CD4-positive, alpha-beta T cell treated with Interleukin-21 for 1 hour (primary cell): ENCODE results near the gene DBNL.

ENCODE experiments used
- DNase-seq: peaks from one replicate; pipeline ENCODE4 v3.0.0-alpha.2; 2020

DBNL gene

DNA sequence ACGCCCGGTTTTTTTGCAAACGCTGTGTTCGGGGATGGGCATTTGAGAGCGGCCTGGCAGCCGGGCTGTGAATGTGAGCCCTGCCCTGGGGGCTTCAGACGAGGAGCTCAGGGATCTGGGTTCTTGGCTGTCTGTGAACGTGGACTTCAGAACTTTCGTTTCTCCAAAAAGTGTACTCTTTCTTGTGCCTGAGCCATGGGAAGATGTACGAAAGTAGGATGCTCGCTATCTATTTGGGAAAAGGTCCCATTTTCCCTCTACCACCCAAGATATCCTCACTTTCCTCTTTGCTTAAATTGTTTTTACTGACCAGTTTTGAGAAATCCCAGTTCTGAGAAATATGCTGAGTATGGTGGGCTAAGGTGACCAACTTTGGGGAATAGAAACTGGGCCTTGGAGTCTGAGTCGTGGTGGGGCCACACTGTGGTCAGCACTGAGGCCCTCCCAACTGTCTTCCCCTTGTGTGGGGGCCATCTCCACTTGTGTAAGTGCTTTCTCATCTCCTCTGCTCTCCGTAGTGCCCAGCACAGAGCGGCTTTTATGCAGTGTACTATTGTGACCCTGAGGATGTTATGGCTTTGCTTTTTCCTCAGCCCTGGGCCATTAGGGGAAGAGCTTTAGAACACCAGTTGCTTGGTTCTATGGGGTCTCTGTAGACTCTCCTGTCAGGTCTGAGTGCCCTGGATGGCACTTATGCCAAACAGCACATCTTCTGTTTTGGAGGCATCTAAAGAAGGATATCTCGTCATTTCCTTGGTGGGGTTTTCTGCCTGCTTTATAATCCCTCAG lies 918 bp downstream of the DBNL start:
- peak; percentile 34 for DNase-seq

DNA sequence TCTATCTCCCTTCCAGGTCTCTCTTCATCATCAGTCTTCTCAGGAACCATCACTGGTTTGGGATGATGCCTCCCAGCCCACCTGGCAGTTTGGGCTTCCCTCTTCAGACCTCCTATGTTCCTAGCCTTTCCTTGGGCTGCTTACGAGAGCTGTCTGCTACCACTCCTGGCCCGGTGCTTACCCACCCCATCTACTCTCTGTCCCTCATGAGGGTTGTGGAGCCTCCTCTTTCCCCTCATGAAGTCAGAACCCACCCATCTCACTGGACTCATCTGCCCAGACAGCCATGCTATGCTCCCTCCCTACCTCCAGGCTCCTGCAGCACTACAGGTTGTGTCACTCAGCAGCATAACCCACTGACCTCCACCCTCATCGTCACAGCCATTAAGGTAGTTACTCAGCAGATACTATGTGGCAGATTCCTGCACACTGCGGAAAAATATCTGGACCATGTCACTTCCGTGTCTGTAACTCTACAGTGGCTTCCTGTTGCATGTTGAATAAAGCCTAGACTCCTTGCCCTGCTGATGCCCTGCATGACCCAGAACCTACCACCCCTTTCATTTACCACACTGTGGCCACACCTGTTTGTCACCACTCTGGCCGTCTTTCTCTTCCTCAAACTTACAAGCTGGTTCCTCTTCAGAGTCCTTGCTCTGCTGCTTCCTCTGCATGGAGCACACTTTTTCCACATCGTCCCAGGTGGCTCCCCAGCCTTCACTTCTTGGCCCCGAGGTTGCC lies 2.0 kb downstream of the DBNL start:
- peak; percentile 62 for DNase-seq

DNA sequence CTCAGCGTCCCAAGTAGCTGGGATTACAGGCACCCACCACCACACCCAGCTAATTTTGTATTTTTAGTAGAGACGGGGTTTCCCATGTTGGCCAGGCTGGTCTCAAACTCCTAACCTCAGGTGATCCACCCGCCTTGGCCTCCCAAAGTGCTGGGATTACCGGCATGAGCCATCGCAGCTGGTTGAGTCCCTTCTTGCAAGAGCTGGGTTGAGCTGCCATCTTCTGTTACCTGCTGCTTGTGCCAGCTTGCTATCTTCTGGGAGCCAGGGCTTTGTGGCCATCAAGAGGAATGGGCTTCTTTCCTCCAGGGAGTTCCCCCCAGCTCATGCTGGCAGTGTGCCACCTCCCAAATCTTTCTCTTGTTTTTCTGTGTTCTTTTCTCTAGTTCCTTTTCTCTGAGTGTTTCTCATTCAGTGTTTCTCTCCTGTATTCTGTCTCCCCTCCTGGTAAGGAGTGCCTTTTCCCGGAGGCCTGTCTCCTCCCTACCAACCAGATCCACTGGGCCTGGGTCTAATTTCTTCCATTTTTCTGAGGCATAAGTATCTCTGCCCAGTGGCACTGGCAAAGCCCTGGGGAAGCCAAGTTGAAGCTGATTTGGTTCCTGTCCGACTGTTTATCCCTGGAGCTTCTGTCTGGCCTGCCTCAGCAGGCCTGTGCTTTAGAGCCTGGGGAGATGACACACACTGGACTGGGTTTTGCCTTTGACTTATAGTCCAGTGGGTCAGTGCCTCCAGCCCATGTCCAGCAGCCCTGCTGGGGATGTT lies 3.7 kb downstream of the DBNL start:
- DNase-seq: no peak

DNA sequence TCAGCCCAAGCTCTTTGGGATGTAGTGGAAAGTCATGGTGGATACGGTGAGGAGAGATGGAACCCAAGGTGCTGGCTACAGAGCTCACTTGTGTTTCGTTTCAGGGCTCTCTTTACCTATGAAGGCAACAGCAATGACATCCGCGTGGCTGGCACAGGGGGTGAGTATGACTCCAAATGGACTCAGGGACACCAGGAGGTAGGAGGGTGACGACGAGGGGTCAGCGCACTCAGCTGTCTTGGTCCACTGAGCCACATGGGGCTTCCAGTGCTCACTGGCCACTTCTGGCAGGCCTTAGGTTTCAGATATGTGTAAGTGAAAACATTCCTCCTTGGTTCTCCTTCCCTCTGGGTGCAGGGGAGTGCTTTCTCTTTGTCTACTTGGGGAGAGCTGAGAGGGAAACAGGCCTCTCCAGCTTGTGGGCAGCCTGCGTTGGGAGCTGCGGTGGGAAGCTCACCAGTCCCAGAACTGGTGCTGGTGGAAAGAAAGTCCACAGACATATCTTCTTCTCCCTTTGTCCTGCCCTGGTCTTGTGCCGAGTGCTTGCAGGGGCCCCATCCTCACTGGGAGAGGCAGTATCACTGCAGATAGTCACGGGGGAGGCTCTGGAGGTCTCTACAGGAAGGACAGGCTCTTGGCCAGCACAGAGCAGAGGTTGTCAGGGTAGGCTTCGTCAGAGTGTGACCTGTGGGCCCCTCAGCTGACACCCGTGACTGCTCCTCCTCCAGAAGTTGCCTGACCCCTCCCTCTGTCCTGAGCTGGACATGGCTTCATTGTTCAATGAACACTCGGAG lies 5.8 kb downstream of the DBNL start:
- no peak for DNase-seq

DNA sequence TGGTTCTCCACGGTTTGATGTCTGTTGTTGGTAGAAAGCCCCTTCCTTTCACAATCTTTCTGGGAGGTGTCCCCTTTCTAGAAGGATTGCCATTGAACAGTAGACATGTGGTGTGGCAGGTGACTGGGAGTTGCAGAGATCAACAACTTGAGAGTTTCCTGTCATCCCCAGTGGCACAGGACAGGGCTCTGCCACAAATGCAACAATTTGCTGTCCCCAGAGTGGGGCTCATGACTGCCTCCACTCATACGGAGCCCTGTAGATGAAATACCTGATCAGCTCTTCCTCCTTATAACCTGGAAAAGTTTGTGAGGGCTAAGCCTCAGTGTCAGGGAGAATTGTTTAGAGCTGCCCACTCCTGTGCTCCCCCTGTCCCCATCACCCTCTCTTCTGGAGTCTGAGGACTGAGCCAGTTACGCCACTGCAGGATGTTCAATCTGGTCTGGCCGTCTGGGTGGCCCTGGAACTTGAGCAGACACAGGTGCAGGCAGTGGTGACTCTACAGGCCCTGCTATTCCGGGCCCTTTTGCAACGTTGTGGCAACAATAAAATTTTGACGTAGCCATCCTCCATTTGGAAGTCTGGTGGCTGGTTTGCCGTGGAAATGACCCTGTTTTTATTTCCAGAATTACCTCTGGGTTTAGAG lies 6.5 kb downstream of the DBNL start:
- DNase-seq: no peak

DNA sequence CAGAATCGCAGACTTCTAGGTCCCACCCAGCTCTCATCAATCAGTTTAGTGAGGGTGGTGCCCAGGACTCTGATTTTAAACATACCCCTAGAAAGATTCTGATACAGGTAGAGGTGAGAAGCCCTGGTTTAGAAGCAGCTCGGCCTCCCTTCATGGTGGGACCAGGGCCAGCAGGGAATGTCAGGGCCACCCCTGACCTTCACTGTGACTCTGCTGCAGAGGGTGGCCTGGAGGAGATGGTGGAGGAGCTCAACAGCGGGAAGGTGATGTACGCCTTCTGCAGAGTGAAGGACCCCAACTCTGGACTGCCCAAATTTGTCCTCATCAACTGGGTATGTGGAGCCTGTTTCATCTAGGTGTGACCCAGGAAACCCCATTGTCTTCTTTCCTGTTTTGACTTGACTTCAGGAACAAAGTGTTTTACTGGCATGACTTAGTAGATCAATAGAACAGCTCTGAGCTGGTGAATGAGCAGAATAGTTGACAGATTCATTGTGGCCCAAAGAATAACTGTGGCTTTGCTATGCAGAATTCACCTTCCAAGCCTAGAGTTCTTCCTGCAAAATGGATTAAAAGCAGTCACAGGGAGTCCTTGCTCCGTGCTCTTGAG lies 7.2 kb downstream of the DBNL start:
- no peak for DNase-seq

DNA sequence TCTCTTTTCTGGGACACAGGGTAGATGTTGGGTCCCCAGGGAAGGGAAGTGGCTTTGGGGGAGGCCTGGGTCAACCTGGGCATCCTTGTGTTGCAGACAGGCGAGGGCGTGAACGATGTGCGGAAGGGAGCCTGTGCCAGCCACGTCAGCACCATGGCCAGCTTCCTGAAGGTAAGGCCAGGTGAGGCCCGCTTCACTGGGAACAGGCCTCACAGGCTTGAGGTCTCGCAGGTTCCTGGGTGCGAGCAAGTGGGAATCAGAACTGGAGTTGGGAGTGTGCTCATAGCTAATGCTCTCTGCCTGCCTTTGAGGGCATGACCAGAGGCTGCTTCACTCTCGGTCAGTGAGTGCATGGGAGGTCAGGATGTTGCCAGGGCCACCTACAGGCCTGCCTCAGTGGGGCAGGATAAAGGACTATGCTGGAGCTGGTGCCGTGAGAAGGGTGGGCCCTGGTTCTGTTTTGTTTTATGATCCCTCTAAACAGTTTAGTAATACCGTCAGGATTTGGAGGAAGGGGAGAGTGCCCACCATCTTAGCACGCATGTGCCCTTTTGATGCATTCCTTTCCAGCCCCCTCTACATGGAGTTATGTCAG lies 8.4 kb downstream of the DBNL start:
- no peak for DNase-seq

DNA sequence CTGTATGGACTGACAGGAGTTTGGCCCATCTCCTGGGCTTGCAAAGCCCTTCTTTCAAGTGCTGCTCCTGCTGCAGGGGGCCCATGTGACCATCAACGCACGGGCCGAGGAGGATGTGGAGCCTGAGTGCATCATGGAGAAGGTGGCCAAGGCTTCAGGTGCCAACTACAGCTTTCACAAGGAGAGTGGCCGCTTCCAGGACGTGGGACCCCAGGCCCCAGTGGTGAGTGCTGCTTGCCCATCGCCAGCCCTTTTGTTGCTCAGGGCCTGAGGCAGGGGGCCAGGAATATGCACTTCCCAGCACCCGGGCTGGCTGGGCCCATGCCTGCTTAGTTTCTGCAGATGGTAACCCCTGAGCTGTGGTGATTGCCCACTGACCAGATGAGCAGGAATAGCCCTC lies 12.2 kb downstream of the DBNL start:
- DNase-seq: no peak

DNA sequence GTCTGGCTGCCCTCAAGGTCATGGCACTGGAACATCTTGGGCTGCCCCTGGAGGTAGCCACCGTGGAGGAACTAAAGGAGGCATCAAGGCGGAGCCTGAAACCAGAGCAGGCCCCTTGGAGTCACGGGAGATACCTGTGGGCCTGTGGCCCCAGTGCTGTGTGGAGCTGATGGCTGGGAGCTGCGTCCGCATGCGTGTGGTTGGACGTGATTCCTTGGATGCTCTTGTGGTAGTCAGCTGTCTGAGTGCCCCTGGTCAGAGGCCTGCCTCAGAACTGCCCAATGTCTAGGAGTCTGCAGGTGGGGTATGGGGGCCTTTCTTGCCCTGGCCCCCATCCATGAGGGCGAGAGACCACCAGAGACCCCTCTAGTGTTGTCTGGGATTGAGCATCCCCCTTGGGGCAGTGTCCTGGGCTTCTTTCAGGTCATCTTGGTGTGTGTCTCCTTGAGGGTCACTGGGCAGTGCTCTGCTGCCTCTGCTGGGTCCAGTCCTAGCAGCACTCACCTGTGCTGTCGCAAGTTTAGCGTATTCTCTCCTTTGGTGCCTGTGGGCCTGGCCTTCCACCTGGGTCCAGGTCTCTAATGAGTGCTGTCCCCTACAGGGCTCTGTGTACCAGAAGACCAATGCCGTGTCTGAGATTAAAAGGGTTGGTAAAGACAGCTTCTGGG lies 12.8 kb downstream of the DBNL start:
- DNase-seq: no peak

DNA sequence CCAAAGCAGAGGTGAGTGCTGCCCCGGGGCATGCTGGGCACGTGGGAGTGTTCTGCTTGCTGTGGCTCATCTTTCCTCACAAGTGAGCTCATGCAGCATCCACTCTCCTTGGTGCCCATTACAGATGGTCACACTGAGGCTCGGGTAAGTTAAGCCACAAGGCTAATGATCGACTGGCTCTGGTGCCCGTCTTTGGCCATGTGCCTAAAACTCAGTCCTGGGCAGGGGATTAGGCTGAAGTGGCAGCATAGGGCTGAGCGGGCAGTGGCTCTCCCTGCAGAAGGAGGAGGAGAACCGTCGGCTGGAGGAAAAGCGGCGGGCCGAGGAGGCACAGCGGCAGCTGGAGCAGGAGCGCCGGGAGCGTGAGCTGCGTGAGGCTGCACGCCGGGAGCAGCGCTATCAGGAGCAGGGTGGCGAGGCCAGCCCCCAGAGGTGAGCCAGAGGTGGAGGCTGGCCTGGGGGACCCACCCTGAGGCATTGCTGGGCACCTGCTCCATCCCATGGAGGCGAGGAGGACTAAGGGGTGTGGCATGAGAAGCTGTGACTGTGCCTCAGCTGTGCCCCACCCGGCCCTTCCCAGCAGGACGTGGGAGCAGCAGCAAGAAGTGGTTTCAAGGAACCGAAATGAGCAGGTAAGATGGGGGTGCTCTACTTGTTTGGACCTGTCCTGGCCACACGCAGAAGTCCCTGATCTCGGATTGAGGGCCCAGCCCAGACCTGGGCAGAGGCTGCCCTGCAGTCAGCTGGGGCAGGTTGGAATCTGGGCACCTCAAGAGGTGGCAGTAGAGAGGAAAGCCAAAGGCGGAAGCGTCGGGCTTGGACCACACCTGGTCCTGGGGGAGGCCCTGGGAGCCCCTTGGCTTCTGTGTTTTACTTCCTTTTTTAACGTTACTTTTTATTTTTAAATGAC lies 13.6 kb downstream of the DBNL start:
- no peak for DNase-seq

DNA sequence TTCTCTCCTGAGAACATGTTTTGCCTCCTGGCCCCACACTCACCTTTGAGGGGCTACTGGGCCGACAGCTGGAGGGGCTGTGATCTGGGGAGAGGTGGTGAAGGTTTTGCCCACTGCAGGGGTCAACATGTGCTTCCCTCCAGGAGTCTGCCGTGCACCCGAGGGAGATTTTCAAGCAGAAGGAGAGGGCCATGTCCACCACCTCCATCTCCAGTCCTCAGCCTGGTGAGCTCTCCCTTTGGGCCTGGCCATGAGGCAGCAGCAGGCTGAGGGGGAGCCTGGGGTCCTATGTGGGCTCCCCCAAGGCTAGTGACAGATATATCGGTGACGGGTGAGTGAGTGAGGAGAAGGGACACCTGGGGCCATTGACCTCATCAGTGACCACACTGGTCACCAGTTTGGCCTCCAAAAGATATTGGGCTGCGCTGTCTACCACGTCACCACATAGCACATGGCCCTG lies 14.3 kb downstream of the DBNL start:
- DNase-seq: no peak

DNA sequence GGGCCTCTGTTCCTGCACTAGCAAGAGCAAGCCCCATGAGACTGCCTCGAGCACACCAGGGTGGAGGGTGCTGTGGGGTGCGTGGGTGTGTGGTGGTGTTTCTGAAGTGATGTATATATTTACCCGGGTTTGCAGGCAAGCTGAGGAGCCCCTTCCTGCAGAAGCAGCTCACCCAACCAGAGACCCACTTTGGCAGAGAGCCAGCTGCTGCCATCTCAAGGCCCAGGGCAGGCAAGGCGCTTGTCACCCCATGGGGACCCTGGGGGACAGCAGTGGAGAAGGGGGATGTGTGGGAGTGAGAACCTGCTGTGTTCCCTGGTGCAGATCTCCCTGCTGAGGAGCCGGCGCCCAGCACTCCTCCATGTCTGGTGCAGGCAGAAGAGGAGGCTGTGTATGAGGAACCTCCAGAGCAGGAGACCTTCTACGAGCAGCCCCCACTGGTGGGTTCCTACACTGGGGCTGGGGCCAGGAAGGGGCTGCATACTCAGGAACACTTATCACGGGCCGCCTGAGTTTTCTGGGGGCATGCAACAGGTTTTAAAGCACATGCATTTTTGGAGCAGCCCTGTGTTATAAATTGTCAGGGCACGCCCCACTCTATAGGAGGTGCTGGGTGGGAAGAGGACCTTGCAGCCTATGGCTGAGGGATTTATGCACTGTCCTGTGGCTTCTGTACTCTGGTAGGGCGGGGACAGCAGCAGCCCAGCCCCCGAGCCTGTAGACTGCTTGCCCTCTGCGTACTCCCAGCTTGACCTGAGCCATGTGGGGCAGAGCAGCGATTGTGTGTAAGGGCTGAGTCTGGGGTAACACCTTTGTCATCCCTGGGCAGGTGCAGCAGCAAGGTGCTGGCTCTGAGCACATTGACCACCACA lies 15.0 kb downstream of the DBNL start:
- no peak for DNase-seq

DNA sequence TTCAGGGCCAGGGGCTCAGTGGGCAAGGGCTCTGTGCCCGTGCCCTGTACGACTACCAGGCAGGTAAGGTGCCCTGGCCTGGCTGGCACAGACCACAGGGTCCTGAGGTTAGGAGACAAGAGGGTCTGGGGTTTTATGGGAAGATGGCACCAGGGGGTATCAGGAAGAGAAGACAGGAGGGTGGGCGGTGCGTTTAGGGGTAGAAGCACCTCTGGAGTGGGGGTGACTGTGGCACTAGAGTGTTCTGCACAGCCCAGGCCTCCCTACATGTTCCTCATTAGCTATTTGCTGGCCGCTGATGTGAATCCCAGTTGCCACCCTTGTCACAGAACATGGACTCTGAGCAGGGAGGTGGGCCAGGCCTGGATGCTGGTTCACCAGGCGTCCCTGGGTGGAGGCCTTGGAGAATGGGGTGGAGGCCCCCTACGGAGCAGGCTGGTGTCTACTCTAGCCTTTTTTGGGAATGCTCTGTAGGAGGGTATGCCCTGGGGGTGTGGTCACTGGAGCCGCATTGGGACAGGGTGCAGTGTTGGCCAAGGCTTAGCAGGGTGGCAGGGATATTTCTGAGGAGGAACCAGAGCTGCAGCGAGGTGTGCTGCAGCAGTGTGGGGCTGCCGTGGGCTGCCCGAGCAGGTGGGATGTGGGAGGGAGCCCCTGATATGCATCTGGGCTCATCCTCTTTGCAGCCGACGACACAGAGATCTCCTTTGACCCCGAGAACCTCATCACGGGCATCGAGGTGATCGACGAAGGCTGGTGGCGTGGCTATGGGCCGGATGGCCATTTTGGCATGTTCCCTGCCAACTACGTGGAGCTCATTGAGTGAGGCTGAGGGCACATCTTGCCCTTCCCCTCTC lies 15.8 kb downstream of the DBNL start:
- no peak for DNase-seq

DNA sequence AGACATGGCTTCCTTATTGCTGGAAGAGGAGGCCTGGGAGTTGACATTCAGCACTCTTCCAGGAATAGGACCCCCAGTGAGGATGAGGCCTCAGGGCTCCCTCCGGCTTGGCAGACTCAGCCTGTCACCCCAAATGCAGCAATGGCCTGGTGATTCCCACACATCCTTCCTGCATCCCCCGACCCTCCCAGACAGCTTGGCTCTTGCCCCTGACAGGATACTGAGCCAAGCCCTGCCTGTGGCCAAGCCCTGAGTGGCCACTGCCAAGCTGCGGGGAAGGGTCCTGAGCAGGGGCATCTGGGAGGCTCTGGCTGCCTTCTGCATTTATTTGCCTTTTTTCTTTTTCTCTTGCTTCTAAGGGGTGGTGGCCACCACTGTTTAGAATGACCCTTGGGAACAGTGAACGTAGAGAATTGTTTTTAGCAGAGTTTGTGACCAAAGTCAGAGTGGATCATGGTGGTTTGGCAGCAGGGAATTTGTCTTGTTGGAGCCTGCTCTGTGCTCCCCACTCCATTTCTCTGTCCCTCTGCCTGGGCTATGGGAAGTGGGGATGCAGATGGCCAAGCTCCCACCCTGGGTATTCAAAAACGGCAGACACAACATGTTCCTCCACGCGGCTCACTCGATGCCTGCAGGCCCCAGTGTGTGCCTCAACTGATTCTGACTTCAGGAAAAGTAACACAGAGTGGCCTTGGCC lies 16.6 kb downstream of the DBNL start:
- DNase-seq: no peak

DNA sequence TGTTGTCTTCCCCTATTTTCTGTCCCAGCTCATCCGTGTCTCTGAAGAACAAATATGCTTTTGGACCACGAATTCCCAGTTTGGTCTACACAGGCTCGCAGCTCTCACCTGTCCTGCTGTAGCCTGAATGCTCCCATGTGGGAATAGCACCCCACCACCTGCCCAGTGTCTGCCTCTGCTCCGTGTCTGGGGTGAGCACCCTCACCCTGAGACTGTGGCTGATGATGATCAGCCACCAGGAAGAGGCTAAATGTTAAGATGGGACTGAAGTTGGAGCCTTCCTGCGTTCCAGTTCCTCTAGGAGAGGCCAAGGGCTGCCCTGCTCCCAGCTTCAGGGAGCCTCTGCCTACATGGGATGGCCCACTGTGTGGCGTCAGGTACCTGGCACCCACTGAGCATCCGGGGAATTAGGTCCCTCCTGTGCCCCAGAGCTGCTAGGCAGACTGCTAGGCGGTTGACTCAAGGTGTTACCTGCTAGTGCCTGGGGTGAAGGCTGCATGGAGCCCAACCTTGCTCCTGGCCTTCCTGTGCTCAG lies 17.2 kb downstream of the DBNL start:
- DNase-seq: no peak

DNA sequence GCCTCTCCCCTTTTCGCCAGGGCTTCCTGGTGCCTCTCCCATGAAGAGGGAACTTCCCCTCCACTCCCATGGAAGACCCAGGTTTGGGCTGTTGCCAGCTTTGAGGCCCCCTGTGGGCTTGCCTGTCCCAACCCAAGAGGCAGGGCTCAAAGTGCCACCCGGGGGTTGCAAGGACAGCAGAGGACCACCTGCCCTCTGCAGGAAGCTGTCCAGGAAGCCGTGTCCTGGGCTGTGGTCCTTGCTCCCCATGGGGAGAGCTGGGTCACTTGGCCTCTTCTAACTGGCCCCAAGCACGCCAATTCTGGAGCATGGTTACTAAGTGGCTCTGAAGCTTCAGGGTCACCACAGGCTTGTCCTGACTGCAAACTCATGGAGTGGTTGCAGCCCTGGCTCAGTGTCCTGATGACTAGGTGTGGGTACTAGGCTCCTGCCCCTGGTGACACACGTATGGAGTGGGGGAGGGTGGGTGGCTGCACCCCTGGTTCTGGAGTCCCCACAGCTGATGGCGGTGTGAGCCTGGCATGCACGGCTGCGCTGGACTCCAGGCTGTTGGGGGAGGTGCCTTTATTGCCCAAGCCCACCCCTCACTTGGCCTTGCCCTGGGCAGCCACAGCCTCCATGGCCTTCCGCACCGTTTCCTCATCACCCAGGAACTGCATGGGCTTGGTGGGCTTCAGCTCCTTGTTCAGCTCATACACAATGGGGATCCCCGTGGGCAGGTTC lies 17.8 kb downstream of the DBNL start:
- no peak for DNase-seq
